BJ (cell line): ENCODE data around the gene PRKAG2. TPM values are rescaled to one million over a fixed set of nuclear protein-coding genes. Genes with fewer than 3 reads are reported as not detected.

Experiments
- CTCF ChIA-PET: fragments of 350-600 bp; formaldehyde crosslinking; extraction: SDS; loops from one replicate; lab custom pipeline; 2021; ENCODE audit warnings: antibody characterized with exemption, inconsistent platforms; lab: Yijun Ruan, JAX
- POLR2A ChIA-PET: fragments of 300-600 bp; sonication (Branson Sonifier 250); formaldehyde crosslinking; extraction: SDS; loops from one replicate; lab custom pipeline; 2021; ENCODE audit warnings: antibody characterized with exemption; lab: Charles Lee
- DNase-seq: peaks from one replicate; pipeline ENCODE4 v3.0.0-alpha.2; 2011; ENCODE audit warnings: low read depth
- H3K27me3 ChIP-seq: 2 replicates; pipeline ENCODE4 v1.6.0; 2011; ENCODE audit warnings: low read length; ENCODE audit not compliant: control insufficient read depth, insufficient read depth
- H3K36me3 ChIP-seq: 2 replicates; pipeline ENCODE4 v1.5.1; 2011; ENCODE audit warnings: low read length; ENCODE audit not compliant: control insufficient read depth, insufficient read depth
- H3K4me3 ChIP-seq: 2 replicates; pipeline ENCODE4 v1.5.1; 2011; ENCODE audit warnings: low read depth, mild to moderate bottlenecking, control low read depth, low read length
- polyA plus RNA-seq: library from polyadenylated mRNA; depleted of rRNA; stranded (reverse); fragments of >200 nt; gene quantifications from 2 replicates; pipeline ENCODE4 v1.2.3, GENCODE V29; 2011
- TF ChIP-seq, protein P1 (sequence below): IDR thresholded peaks from 2 replicates; pipeline ENCODE4 v1.5.1; 2011; ENCODE audit warnings: low read depth, mild to moderate bottlenecking, control low read depth, inconsistent platforms, low read length, moderate library complexity; ENCODE audit not compliant: insufficient read depth

PRKAG2 gene
- polyA plus RNA-seq, 1 experiment: 11.3 TPM

- TF ChIP-seq, protein P1, sequence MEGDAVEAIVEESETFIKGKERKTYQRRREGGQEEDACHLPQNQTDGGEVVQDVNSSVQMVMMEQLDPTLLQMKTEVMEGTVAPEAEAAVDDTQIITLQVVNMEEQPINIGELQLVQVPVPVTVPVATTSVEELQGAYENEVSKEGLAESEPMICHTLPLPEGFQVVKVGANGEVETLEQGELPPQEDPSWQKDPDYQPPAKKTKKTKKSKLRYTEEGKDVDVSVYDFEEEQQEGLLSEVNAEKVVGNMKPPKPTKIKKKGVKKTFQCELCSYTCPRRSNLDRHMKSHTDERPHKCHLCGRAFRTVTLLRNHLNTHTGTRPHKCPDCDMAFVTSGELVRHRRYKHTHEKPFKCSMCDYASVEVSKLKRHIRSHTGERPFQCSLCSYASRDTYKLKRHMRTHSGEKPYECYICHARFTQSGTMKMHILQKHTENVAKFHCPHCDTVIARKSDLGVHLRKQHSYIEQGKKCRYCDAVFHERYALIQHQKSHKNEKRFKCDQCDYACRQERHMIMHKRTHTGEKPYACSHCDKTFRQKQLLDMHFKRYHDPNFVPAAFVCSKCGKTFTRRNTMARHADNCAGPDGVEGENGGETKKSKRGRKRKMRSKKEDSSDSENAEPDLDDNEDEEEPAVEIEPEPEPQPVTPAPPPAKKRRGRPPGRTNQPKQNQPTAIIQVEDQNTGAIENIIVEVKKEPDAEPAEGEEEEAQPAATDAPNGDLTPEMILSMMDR: no peak
- H3K27me3 ChIP-seq: no peaks in the 10 kb centered on the region
- no peak overlapping the region for H3K4me3 ChIP-seq
- H3K36me3 ChIP-seq: no peaks in the 10 kb centered on the region
- POLR2A ChIA-PET: no interaction called here
- no peak for DNase-seq
- CTCF ChIA-PET: interaction anchor here (0.6 to 2.6 kb wide), 10 partner anchors 8 to 74 kb away, joined by 3 to 7 read pairs (median 3); no protein-coding TSS in a partner anchor
Measured at GRCh38 chr7:151704960-151705635, 171.8 kb downstream of the PRKAG2 start.

DNA sequence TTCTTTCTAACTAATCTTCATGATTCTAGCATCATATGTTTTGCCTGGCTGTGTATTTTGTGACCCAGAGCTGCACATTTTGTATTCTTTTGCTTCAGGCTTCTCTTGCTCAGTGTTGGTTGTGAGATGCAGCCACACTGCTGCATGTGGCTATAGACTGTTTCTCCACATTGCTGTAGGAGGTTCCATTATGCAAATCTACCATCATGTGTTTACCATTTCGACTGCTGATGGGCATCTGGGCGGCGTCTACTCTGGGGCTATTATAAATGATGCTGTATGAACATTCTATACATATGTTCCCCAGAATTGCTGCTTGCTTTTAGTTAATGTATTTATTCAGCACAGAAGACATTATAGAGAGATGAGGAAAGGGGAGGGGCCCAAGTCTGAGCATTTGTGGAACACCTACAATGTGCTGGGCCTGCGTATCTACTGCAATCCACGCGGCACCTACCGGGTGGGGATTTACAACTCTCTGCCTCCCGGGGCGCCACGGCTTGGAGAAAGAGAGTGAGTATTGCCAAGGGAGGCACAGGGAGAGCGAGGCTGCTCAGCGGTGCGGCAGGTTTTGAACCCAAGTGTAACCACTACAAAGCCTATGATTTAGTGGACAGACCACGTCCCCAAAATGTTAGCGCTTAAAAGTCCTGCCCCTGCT lies 172.5 kb downstream of the PRKAG2 start:
- TF ChIP-seq, protein P1: no peak
- DNase-seq: no peak
- H3K27me3 ChIP-seq: no peaks in the 10 kb centered on the region
- ChIA-PET POLR2A (no interaction called here), CTCF (interaction anchor here (1.1 to 1.7 kb wide), 7 partner anchors 7 to 70 kb away, joined by 3 to 4 read pairs (median 3); no protein-coding TSS in a partner anchor)
- H3K4me3 ChIP-seq: no peak overlapping the region
- H3K36me3 ChIP-seq: no peaks in the 10 kb centered on the region

- Histone ChIP-seq H3K27me3 (no peaks in the 10 kb centered on the region), H3K36me3 (no peaks in the 10 kb centered on the region), H3K4me3 (no peak overlapping the region)
- DNase-seq: no peak
- CTCF ChIA-PET: interaction anchor here (1.3 kb wide), 1 partner anchor 8 kb away, joined by 3 read pairs; no protein-coding TSS in a partner anchor
- POLR2A ChIA-PET: no interaction called here
- TF ChIP-seq, protein P1: no peak
Measured at GRCh38 chr7:151702961-151703360, 174.0 kb downstream of the PRKAG2 start.

DNA sequence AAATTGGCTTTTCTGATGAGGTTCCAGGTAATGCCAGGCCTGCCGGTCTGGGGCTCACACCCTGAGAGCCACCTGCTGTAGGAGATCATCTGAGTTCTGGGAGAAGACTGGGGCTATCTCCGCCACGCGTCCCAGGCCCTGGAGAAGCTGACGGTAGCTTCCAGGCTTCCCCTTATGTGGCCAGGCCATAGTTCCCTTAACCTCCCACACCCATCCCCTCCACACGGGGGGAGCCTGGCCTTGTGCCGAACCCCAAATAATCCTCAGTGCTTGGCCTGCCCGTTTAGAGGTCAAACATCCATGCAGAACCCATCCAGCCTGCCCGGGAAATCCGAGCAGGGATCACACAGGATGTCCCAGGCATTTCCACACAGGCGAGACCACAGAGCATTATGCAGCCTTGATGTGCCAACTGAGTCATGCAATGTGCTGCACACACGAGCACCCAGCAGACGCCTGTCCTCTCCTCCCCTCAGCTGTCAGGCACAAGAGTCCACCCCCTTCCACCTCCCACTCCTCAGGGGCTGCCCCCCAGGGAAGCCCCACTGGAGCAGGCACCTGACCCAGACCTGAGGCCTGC lies 176.2 kb downstream of the PRKAG2 start:
- Histone ChIP-seq H3K27me3 (no peaks in the 10 kb centered on the region), H3K4me3 (no peak overlapping the region), H3K36me3 (no peaks in the 10 kb centered on the region)
- TF ChIP-seq, protein P1: no peak
- DNase-seq: no peak
- CTCF ChIA-PET: no interaction called here
- POLR2A ChIA-PET: no interaction called here

GRCh38 chr7:151699928-151700319 lies 177.0 kb downstream of the PRKAG2 start:
- Histone ChIP-seq H3K27me3 (no peaks in the 10 kb centered on the region), H3K36me3 (no peaks in the 10 kb centered on the region), H3K4me3 (no peak overlapping the region)
- DNase-seq: no peak
- POLR2A ChIA-PET: no interaction called here
- TF ChIP-seq, protein P1: no peak
- CTCF ChIA-PET: no interaction called here
